Prostate gland (tissue), 2 donors: ENCODE data around the gene SLC6A6. TPM values are rescaled to one million over a fixed set of nuclear protein-coding genes. Genes with fewer than 3 reads are reported as not detected.

Experiments used
- DNase-seq: peaks from one replicate; pipeline ENCODE4 v3.0.0-alpha.2; 2019; ENCODE audit warnings: low spot score
- H3K27ac ChIP-seq, 2 donors: fragments of 200-600 bp; sonication (generic); 2 replicates each; pipeline ENCODE4 v1.5.1; 2017 to 2019
- H3K27me3 ChIP-seq: fragments of 200-600 bp; sonication (generic); replicated peaks from 2 replicates; pipeline ENCODE4 v1.5.1; 2019; ENCODE audit not compliant: insufficient read depth
- H3K36me3 ChIP-seq, 2 donors: fragments of 200-600 bp; sonication (generic); 1 replicate in 1 of 2; 2 replicates in 1 of 2; pipeline versions ENCODE4 v1.5.1 to v1.8.1; 2017 to 2019
- H3K4me1 ChIP-seq: fragments of 200-600 bp; sonication (generic); replicated peaks from 2 replicates; pipeline ENCODE4 v1.5.1; 2019
- H3K4me3 ChIP-seq, 2 donors: fragments of 200-600 bp; sonication (generic); 2 replicates each; pipeline ENCODE4 v1.5.1; 2017 to 2019
- H3K9me3 ChIP-seq: fragments of 200-600 bp; sonication (generic); 2 replicates; pipeline ENCODE4 v1.5.1; 2017
- CTCF ChIP-seq, 4 experiments: fragments of 200-600 bp in 2 of 4; fragments of 450-650 bp in 2 of 4; sonication (generic) in 2 of 4; IDR thresholded peaks; 1 replicate in 3 of 4; 2 replicates in 1 of 4; pipeline ENCODE4 v1.5.1; 2016 to 2019; ENCODE audit warnings: antibody characterized with exemption in 4 of 4, mild to moderate bottlenecking in 2 of 4, moderate library complexity in 2 of 4
- POLR2A ChIP-seq: fragments of 450-650 bp; IDR thresholded peaks from one replicate; pipeline ENCODE4 v1.6.1; 2016; ENCODE audit warnings: antibody characterized with exemption, mild to moderate bottlenecking
- POLR2AphosphoS5 ChIP-seq: sonication (generic); formaldehyde crosslinking; IDR thresholded peaks from one replicate; pipeline ENCODE4 v1.6.1; 2017; ENCODE audit warnings: antibody characterized with exemption
- WGBS: methylation state at CpG from one replicate; pipeline ENCODE4 v1.1.5; 2018; 5-methylcytosine and 5-hydroxymethylcytosine counted together
- intact Hi-C: fragments of 100-400 bp; cut with DNase I; formaldehyde crosslinking; loops from one replicate; pipeline ENCODE4 v1.14.2; 2022
- total RNA-seq, 2 donors: library from RNA; depleted of rRNA; stranded (reverse); fragments of >200 nt; gene quantifications; one replicate each; pipeline ENCODE4 v1.1.0, GENCODE V29; 2016

SLC6A6 gene
- total RNA-seq, 2 donors from 2014 or later: 6.9 to 24.5 TPM

- no peaks in the 10 kb centered on the region for H3K9me3 ChIP-seq
- intact Hi-C loops: loop anchor here (2.0 kb wide), 2 partner anchors 38 to 412 kb away; no protein-coding TSS in a partner anchor
- H3K4me3 ChIP-seq: no peak overlapping the region
- WGBS: 37% methylated on average over 3 of the region's 3 CpGs
- H3K4me1 ChIP-seq: no peaks in the 10 kb centered on the region
- no peak for DNase-seq
- no peak for TF ChIP-seq POLR2A
- no peak for TF ChIP-seq CTCF (IDR thresholded peaks at IDR 0.05)
- no peak for TF ChIP-seq POLR2AphosphoS5
- no peaks in the 10 kb centered on the region for H3K36me3 ChIP-seq
- no peaks in the 10 kb centered on the region for H3K27me3 ChIP-seq
- H3K27ac ChIP-seq: no peak overlapping the region
Measured at GRCh38 chr3:14508505-14508819, 106.1 kb downstream of the SLC6A6 start.

- 25% methylated on average over 22 of the region's 22 CpGs for WGBS
- Histone ChIP-seq H3K9me3 (no peaks in the 10 kb centered on the region), H3K27me3 (no peaks in the 10 kb centered on the region), H3K4me3 (no peak overlapping the region), H3K27ac (no peak overlapping the region), H3K36me3 (no peaks in the 10 kb centered on the region), H3K4me1 (no peaks in the 10 kb centered on the region)
- TF ChIP-seq POLR2AphosphoS5 (no peak), CTCF (IDR thresholded peaks at IDR 0.05) (peak; percentile 76 to 98 (median 86))
- intact Hi-C loops: loop anchor here (2.0 kb wide), 2 partner anchors 38 to 412 kb away; no protein-coding TSS in a partner anchor
- DNase-seq: peak; percentile 33
Measured at GRCh38 chr3:14508966-14509795, 106.8 kb downstream of the SLC6A6 start.

GRCh38 chr3:14509796-14510100 is 107.3 kb downstream of the SLC6A6 start:
- Histone ChIP-seq H3K27me3 (no peaks in the 10 kb centered on the region), H3K4me3 (no peak overlapping the region), H3K36me3 (no peaks in the 10 kb centered on the region), H3K27ac (no peak overlapping the region), H3K4me1 (no peaks in the 10 kb centered on the region), H3K9me3 (no peaks in the 10 kb centered on the region)
- no peak for DNase-seq
- TF ChIP-seq POLR2A (no peak), CTCF (IDR thresholded peaks at IDR 0.05) (no peak), POLR2AphosphoS5 (no peak)
- WGBS: 94% methylated on average over 9 of the region's 10 CpGs
- intact Hi-C loops: loop anchor here (2.0 kb wide), 2 partner anchors 37 to 411 kb away; no protein-coding TSS in a partner anchor

- no peaks in the 10 kb centered on the region for H3K36me3 ChIP-seq
- DNase-seq: no peak
- no peaks in the 10 kb centered on the region for H3K4me1 ChIP-seq
- TF ChIP-seq POLR2A: no peak
- no peak for TF ChIP-seq CTCF (IDR thresholded peaks at IDR 0.05)
- no peak for TF ChIP-seq POLR2AphosphoS5
- no peaks in the 10 kb centered on the region for H3K27me3 ChIP-seq
- intact Hi-C loops: no loop called here
- no peaks in the 10 kb centered on the region for H3K9me3 ChIP-seq
- no peak overlapping the region for H3K4me3 ChIP-seq
- no peak overlapping the region for H3K27ac ChIP-seq
- 90% methylated on average over 23 of the region's 23 CpGs for WGBS
Measured at GRCh38 chr3:14510838-14511622, 108.6 kb downstream of the SLC6A6 start.
